Upper lobe of left lung (tissue), 6 donors: ENCODE data around the gene DLG2. TPM values are rescaled to one million over a fixed set of nuclear protein-coding genes. Genes with fewer than 3 reads are reported as not detected.

ENCODE experiments used
- ATAC-seq, 2 donors: fragments of 200-7000 bp; cut with Tn5 transposase; one replicate each; pipeline ENCODE4 v1.9.1; 2022; ENCODE audit warnings: mild to moderate bottlenecking in 2 of 2, moderate library complexity in 2 of 2; ENCODE audit not compliant: low FRiP score in 2 of 2
- DNase-seq, 2 donors: peaks; one replicate each; pipeline ENCODE4 v3.0.0-alpha.2; 2019 to 2020
- H3K27ac ChIP-seq, 4 donors: fragments of 200-600 bp; sonication (generic); one replicate each; pipeline ENCODE4 v1.5.1; 2016 to 2019
- H3K27me3 ChIP-seq, 4 donors: fragments of 200-600 bp; sonication (generic); one replicate each; pipeline ENCODE4 v1.5.1; 2017 to 2019
- H3K36me3 ChIP-seq, 4 donors: fragments of 200-600 bp; sonication (generic); one replicate each; pipeline ENCODE4 v1.5.1; 2016 to 2019
- H3K4me1 ChIP-seq, 4 donors: fragments of 200-600 bp; sonication (generic); one replicate each; pipeline ENCODE4 v1.5.1; 2018 to 2019
- H3K4me3 ChIP-seq, 4 donors: fragments of 200-600 bp; sonication (generic); one replicate each; pipeline ENCODE4 v1.5.1; 2017 to 2019; ENCODE audit warnings: mild to moderate bottlenecking in 2 of 4, moderate library complexity in 1 of 4
- H3K9me3 ChIP-seq, 4 donors: fragments of 200-600 bp; sonication (generic); one replicate each; pipeline ENCODE4 v1.5.1; 2018 to 2019
- EP300 ChIP-seq, 4 donors: sonication (generic); formaldehyde crosslinking; IDR thresholded peaks; one replicate each; pipeline ENCODE4 v1.5.1; 2017; ENCODE audit warnings: antibody characterized with exemption in 4 of 4, control low read depth in 2 of 4
- POLR2A ChIP-seq, 4 donors: fragments of 450-650 bp; IDR thresholded peaks; one replicate each; pipeline ENCODE4 v1.5.1; 2016 to 2017; ENCODE audit warnings: antibody characterized with exemption in 4 of 4, mild to moderate bottlenecking in 2 of 4
- POLR2AphosphoS5 ChIP-seq, 2 donors: sonication (generic); formaldehyde crosslinking; IDR thresholded peaks; one replicate each; pipeline ENCODE4 v1.5.1; 2017; ENCODE audit warnings: antibody characterized with exemption in 2 of 2
- WGBS, 2 donors: methylation state at CpG; one replicate each; pipeline ENCODE4 v1.1.5; 2017 to 2018; 5-methylcytosine and 5-hydroxymethylcytosine counted together
- total RNA-seq, 6 donors: library from RNA; depleted of rRNA in 4 of 6; stranded (reverse); fragments of >200 nt in 4 of 6; gene quantifications; one replicate each; pipeline versions ENCODE4 v1.1.0 to v1.2.1, GENCODE V29; 2016 to 2021
- TF ChIP-seq, protein P1 (sequence below), 6 experiments: fragments of 450-650 bp in 4 of 6; fragments of 200-600 bp in 2 of 6; sonication (generic) in 2 of 6; IDR thresholded peaks; one replicate each; pipeline ENCODE4 v1.5.1; 2016 to 2019; ENCODE audit warnings: antibody characterized with exemption in 6 of 6
- donor health status: DM: no; HTN: no; CAD: no; lungs with moderate emphysema.
- donor health status: DM: no; HTN: yes; CAD: no; lungs with severe emphysema.

DLG2 gene
- total RNA-seq, 6 donors from 2014 or later: 3.4 to 37.7 (median 9.1) TPM

DNA sequence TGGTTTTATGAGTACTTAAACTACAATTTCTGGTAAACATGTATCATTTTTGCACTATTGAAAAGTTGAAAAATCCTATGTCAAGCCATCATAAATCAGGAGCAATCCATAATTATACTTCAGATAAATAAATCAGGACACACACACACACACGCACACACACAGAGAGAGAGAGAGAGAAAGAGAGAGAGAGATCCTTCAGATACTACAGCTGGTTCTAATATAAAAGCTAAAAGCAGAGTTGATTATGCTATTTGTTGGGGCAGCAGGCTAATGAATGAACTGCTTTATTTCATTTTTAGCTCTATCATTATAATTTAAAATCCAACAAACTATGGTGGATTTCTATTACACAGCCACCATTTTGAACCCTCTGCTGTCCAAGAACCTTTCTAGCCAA lies 2018.6 kb downstream of the DLG2 start:
- Histone ChIP-seq H3K27ac (no peak overlapping the region), H3K4me3 (no peak overlapping the region), H3K36me3 (no peaks in the 10 kb centered on the region), H3K27me3 (no peaks in the 10 kb centered on the region), H3K9me3 (no peaks in the 10 kb centered on the region), H3K4me1 (no peaks in the 10 kb centered on the region)
- DNase-seq (no peak), ATAC-seq (no peak)
- TF ChIP-seq EP300 (IDR thresholded peaks at IDR 0.05): no peak
- TF ChIP-seq POLR2A (IDR thresholded peaks at IDR 0.05): no peak
- TF ChIP-seq, protein P1, sequence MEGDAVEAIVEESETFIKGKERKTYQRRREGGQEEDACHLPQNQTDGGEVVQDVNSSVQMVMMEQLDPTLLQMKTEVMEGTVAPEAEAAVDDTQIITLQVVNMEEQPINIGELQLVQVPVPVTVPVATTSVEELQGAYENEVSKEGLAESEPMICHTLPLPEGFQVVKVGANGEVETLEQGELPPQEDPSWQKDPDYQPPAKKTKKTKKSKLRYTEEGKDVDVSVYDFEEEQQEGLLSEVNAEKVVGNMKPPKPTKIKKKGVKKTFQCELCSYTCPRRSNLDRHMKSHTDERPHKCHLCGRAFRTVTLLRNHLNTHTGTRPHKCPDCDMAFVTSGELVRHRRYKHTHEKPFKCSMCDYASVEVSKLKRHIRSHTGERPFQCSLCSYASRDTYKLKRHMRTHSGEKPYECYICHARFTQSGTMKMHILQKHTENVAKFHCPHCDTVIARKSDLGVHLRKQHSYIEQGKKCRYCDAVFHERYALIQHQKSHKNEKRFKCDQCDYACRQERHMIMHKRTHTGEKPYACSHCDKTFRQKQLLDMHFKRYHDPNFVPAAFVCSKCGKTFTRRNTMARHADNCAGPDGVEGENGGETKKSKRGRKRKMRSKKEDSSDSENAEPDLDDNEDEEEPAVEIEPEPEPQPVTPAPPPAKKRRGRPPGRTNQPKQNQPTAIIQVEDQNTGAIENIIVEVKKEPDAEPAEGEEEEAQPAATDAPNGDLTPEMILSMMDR (IDR thresholded peaks at IDR 0.05): no peak
- no peak for TF ChIP-seq POLR2AphosphoS5 (IDR thresholded peaks at IDR 0.05)
- 88 to 95% methylated on average over 1 of the region's 1 CpG for WGBS, 2 donors

DNA sequence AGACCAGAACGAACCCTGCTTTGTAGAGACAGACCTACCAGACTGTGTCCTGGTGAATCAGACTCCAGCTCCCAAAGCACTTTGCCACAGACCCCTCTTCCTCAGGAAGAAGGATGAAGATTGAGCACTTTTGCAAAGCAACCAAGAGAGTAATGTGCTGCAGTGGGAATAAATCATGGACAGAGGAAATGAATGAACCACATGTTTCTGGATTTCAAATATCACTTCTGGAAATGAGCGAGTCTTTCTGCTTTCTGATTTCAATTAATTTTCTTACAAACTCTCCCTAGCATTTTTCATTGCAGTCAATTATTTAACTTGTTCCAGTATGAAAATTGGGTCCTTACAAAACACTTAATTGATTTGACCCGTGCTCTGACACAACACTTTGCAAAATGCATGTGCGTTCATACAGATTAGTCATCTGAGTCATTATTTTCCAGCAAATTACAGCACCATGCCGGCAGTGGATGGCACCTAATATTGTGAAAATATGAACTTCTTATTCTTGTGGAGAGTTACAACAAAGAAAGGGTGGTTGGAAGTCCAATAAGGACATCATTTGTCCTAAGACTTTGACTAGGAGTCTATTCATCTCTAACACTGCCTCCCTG lies 2025.1 kb downstream of the DLG2 start:
- Histone ChIP-seq H3K27me3 (no peaks in the 10 kb centered on the region), H3K27ac (no peak overlapping the region), H3K4me3 (no peak overlapping the region), H3K36me3 (no peaks in the 10 kb centered on the region), H3K4me1 (no peaks in the 10 kb centered on the region), H3K9me3 (no peaks in the 10 kb centered on the region)
- DNase-seq (no peak), ATAC-seq (no peak)
- no peak for TF ChIP-seq EP300 (IDR thresholded peaks at IDR 0.05)
- TF ChIP-seq POLR2A (IDR thresholded peaks at IDR 0.05): no peak
- no peak for TF ChIP-seq POLR2AphosphoS5 (IDR thresholded peaks at IDR 0.05)
- TF ChIP-seq, protein P1 (IDR thresholded peaks at IDR 0.05): no peak
- 79 to 80% methylated on average over 5 of the region's 5 CpGs for WGBS, 2 donors

DNA sequence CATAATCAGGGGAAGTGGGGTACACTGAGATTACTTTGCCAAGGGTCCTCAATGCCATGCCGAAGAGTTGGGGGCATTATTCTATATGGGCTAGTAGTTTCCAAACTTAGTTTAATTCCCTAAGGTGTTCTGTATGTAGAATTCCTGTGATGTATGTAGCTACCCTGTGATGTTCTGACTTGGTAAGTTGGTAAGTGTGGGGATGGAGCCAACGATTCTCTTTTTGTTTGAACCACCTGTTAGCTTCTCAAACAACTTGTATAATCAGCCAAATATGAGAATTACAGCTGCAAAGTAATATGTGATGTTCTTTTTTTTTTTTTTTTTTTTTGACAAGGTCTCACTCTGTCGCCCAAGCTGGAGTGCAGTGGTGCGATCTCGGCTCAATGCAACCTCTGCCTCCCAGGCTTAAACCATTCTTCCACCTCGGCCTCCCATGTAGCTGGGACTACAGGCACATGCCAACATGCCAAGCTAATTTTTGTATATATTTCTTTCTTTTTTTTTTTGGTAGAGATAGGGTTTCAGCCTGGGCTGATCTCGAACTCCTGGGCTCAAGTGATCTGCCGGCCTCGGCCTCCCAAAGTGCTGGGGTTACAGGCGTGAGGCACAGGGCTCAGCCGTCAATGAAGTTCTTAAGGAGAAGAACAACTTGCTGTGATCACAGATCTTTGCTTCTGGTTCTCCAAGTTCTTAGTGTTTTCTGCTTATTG lies 2025.8 kb downstream of the DLG2 start:
- Histone ChIP-seq H3K4me3 (no peak overlapping the region), H3K4me1 (no peaks in the 10 kb centered on the region), H3K36me3 (no peaks in the 10 kb centered on the region), H3K27ac (no peak overlapping the region), H3K27me3 (no peaks in the 10 kb centered on the region), H3K9me3 (no peaks in the 10 kb centered on the region)
- WGBS, 2 donors: 91 to 92% methylated on average over 11 of the region's 11 CpGs
- ATAC-seq (no peak), DNase-seq (no peak)
- TF ChIP-seq POLR2A (IDR thresholded peaks at IDR 0.05) (no peak), EP300 (IDR thresholded peaks at IDR 0.05) (no peak), POLR2AphosphoS5 (IDR thresholded peaks at IDR 0.05) (no peak)
- TF ChIP-seq, protein P1 (IDR thresholded peaks at IDR 0.05): no peak

DNA sequence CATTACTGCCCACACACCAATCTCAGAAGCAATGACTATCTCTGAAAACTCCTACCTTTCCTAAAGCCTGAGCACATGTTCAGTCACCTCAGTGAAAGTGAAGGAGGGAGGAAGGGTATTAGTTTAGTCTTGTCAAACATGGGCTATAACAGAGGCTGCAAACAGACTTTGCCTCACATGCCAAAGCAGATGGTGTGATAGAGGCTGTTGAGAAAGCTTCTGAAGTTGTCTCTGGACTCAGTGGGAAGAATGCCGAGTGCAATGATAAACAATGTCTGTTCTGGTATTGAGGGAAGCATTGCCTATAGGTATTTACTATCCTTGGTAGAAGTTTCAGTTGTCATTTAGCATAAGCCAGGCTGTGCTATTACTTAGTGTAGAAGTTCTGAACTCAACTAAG lies 2026.5 kb downstream of the DLG2 start:
- Histone ChIP-seq H3K9me3 (no peaks in the 10 kb centered on the region), H3K36me3 (no peaks in the 10 kb centered on the region), H3K27ac (no peak overlapping the region), H3K27me3 (no peaks in the 10 kb centered on the region), H3K4me3 (no peak overlapping the region), H3K4me1 (no peaks in the 10 kb centered on the region)
- DNase-seq: no peak
- TF ChIP-seq POLR2A (IDR thresholded peaks at IDR 0.05) (no peak), EP300 (IDR thresholded peaks at IDR 0.05) (no peak), POLR2AphosphoS5 (IDR thresholded peaks at IDR 0.05) (no peak)
- TF ChIP-seq, protein P1 (IDR thresholded peaks at IDR 0.05): no peak
- WGBS, 2 donors: 69 to 76% methylated on average over 1 of the region's 1 CpG
- ATAC-seq: peak in 1 of 2 donors; percentile 35
